Glomerular visceral epithelial cell (primary cell): ENCODE results near the gene TNXB.
"Not testable (repeated sequence)": the region's sequence is repeated elsewhere in the genome, so short reads cannot be mapped to it uniquely, and the experiment has no call there.

Experiments used
- DNase-seq: peaks from one replicate; pipeline ENCODE4 v3.0.0-alpha.2; 2016; ENCODE audit errors: extremely low spot score

TNXB gene

GRCh38 chr6:32060966-32061655 lies 48.0 kb downstream of the TNXB start:
- no peak for DNase-seq

GRCh38 chr6:32058511-32058963 lies 50.6 kb downstream of the TNXB start:
- DNase-seq: no peak

GRCh38 chr6:32057966-32058365 lies 51.2 kb downstream of the TNXB start:
- no peak for DNase-seq

GRCh38 chr6:32056254-32056653 lies 52.9 kb downstream of the TNXB start:
- no peak for DNase-seq

GRCh38 chr6:32055756-32056155 lies 53.4 kb downstream of the TNXB start:
- not testable (repeated sequence) for DNase-seq

- not testable (repeated sequence) for DNase-seq
Observed at GRCh38 chr6:32053314-32053713, 55.8 kb downstream of the TNXB start.

- DNase-seq: not testable (repeated sequence)
Observed at GRCh38 chr6:32052626-32053025, 56.5 kb downstream of the TNXB start.

GRCh38 chr6:32050562-32050961 lies 58.6 kb downstream of the TNXB start:
- no peak for DNase-seq

- DNase-seq: not testable (repeated sequence)
Observed at GRCh38 chr6:32049736-32050135, 59.4 kb downstream of the TNXB start.

GRCh38 chr6:32049149-32049548 lies 60.0 kb downstream of the TNXB start:
- DNase-seq: not testable (repeated sequence)

GRCh38 chr6:32047855-32048766 lies 61.0 kb downstream of the TNXB start:
- DNase-seq: peak; percentile 64

GRCh38 chr6:32047539-32047854 lies 61.6 kb downstream of the TNXB start:
- DNase-seq: no peak

- DNase-seq: no peak
Observed at GRCh38 chr6:32047084-32047478, 62.1 kb downstream of the TNXB start.

GRCh38 chr6:32046450-32047083 lies 62.6 kb downstream of the TNXB start:
- DNase-seq: no peak

GRCh38 chr6:32045811-32046449 lies 63.2 kb downstream of the TNXB start:
- DNase-seq: no peak

GRCh38 chr6:32044916-32045315 lies 64.2 kb downstream of the TNXB start:
- not testable (repeated sequence) for DNase-seq

GRCh38 chr6:32043589-32044380 lies 65.4 kb downstream of the TNXB start:
- DNase-seq: not testable (repeated sequence)

- not testable (repeated sequence) for DNase-seq
Observed at GRCh38 chr6:32042276-32042675, 66.9 kb downstream of the TNXB start.

GRCh38 chr6:32041385-32041784 lies 67.8 kb downstream of the TNXB start:
- not testable (repeated sequence) for DNase-seq

GRCh38 chr6:32041050-32041321 lies 68.2 kb downstream of the TNXB start:
- not testable (repeated sequence) for DNase-seq

GRCh38 chr6:32040299-32041049 lies 68.7 kb downstream of the TNXB start:
- not testable (repeated sequence) for DNase-seq
